ENCODE data around the gene FAM227A.

- TF ChIP-seq CTCF (conservative IDR thresholded peaks at IDR 0.05 in 1 of 2, IDR thresholded peaks at IDR 0.05 in 1 of 2; ENCODE audit: extremely low read depth in 1 of 2, insufficient read depth in 1 of 2, low read depth in 1 of 2, low read length in 2 of 2): no peak
- TF ChIP-seq EZH2 (IDR thresholded peaks at IDR 0.05; ENCODE audit: borderline replicate concordance, low read length): no peak
These were observed 86.0 kb downstream of the FAM227A start, which contains the start of gene DMC1 for GRCh38 chr22:38569972-38570778.
